HEK293 (cell line): Measurements from ENCODE around the gene CUL9.

Experiments used
- KLF9 ChIP-seq: fragments of 450-650 bp; formaldehyde crosslinking; IDR thresholded peaks from 2 replicates; pipeline ENCODE4 v1.5.1; 2016; ENCODE audit warnings: missing biosample characterization, missing genetic modification characterization, low read depth
- ZBTB20 ChIP-seq: fragments of 450-650 bp; formaldehyde crosslinking; IDR thresholded peaks from 2 replicates; pipeline ENCODE4 v1.5.1; 2016; ENCODE audit warnings: missing biosample characterization, missing genetic modification characterization
- ZNF10 ChIP-seq: fragments of 450-650 bp; formaldehyde crosslinking; IDR thresholded peaks from 2 replicates; pipeline ENCODE4 v1.5.1; 2017; ENCODE audit warnings: missing biosample characterization, missing genetic modification characterization
- ZNF114 ChIP-seq: fragments of 450-650 bp; formaldehyde crosslinking; IDR thresholded peaks from 2 replicates; pipeline ENCODE4 v1.5.0; 2017; ENCODE audit warnings: missing biosample characterization, missing genetic modification characterization
- ZNF140 ChIP-seq: fragments of 450-650 bp; formaldehyde crosslinking; IDR thresholded peaks from 2 replicates; pipeline ENCODE4 v1.5.1; 2016; ENCODE audit warnings: missing biosample characterization, missing genetic modification characterization
- ZNF16 ChIP-seq: fragments of 450-650 bp; formaldehyde crosslinking; IDR thresholded peaks from 2 replicates; pipeline ENCODE4 v1.5.1; 2016; ENCODE audit warnings: low read depth, missing biosample characterization, missing genetic modification characterization
- ZNF366 ChIP-seq: fragments of 450-650 bp; formaldehyde crosslinking; conservative IDR thresholded peaks from 2 replicates; pipeline ENCODE4 v1.5.1; 2016; ENCODE audit warnings: missing biosample characterization, missing genetic modification characterization
- ZNF426 ChIP-seq: fragments of 450-650 bp; formaldehyde crosslinking; IDR thresholded peaks from 2 replicates; pipeline ENCODE4 v1.5.1; 2017; ENCODE audit warnings: missing biosample characterization, missing genetic modification characterization, mild to moderate bottlenecking, inconsistent platforms, moderate library complexity
- ZNF501 ChIP-seq: fragments of 450-650 bp; formaldehyde crosslinking; IDR thresholded peaks from 2 replicates; pipeline ENCODE4 v1.5.1; 2016; ENCODE audit warnings: missing biosample characterization, missing genetic modification characterization
- ZNF548 ChIP-seq: fragments of 450-650 bp; formaldehyde crosslinking; IDR thresholded peaks from 2 replicates; pipeline ENCODE4 v1.5.1; 2016; ENCODE audit warnings: missing biosample characterization, missing genetic modification characterization
- ZNF610 ChIP-seq: fragments of 450-650 bp; formaldehyde crosslinking; IDR thresholded peaks from 2 replicates; pipeline ENCODE4 v1.5.1; 2016; ENCODE audit warnings: missing biosample characterization, missing genetic modification characterization, borderline replicate concordance
- ZNF660 ChIP-seq: fragments of 450-650 bp; IDR thresholded peaks from 2 replicates; pipeline ENCODE4 v1.5.1; 2018; ENCODE audit warnings: missing biosample characterization, mild to moderate bottlenecking, missing genetic modification characterization
- ZNF843 ChIP-seq: fragments of 450-650 bp; formaldehyde crosslinking; IDR thresholded peaks from 2 replicates; pipeline ENCODE4 v1.5.1; 2016; ENCODE audit warnings: missing biosample characterization, missing genetic modification characterization
- TF ChIP-seq, protein P1 (sequence below): sonication (generic); formaldehyde crosslinking; IDR thresholded peaks from 2 replicates; pipeline ENCODE4 v1.8.1; 2022; ENCODE audit warnings: mild to moderate bottlenecking, moderate library complexity, missing genetic modification reagents
- TF ChIP-seq, protein P2 (sequence below): fragments of 450-650 bp; formaldehyde crosslinking; IDR thresholded peaks from 2 replicates; pipeline ENCODE4 v1.5.1; 2016; ENCODE audit warnings: missing biosample characterization, missing genetic modification characterization
- TF ChIP-seq, protein P3 (sequence below): fragments of 450-650 bp; formaldehyde crosslinking; IDR thresholded peaks from 2 replicates; pipeline ENCODE4 v1.5.1; 2017; ENCODE audit warnings: missing biosample characterization, mild to moderate bottlenecking, missing genetic modification characterization, moderate library complexity
- TF ChIP-seq, protein P4 (sequence below): fragments of 450-650 bp; formaldehyde crosslinking; IDR thresholded peaks from 2 replicates; pipeline ENCODE4 v1.5.1; 2016; ENCODE audit warnings: missing biosample characterization, missing genetic modification characterization
- TF ChIP-seq, protein P5 (sequence below): fragments of 450-650 bp; formaldehyde crosslinking; optimal IDR thresholded peaks from 2 replicates; pipeline ENCODE3; 2016; ENCODE audit warnings: missing biosample characterization, mild to moderate bottlenecking, missing genetic modification characterization
- TF ChIP-seq, protein P6 (sequence below): fragments of 450-650 bp; IDR thresholded peaks from 2 replicates; pipeline ENCODE4 v1.5.1; 2018; ENCODE audit warnings: missing biosample characterization, missing genetic modification characterization

CUL9 gene

DNA sequence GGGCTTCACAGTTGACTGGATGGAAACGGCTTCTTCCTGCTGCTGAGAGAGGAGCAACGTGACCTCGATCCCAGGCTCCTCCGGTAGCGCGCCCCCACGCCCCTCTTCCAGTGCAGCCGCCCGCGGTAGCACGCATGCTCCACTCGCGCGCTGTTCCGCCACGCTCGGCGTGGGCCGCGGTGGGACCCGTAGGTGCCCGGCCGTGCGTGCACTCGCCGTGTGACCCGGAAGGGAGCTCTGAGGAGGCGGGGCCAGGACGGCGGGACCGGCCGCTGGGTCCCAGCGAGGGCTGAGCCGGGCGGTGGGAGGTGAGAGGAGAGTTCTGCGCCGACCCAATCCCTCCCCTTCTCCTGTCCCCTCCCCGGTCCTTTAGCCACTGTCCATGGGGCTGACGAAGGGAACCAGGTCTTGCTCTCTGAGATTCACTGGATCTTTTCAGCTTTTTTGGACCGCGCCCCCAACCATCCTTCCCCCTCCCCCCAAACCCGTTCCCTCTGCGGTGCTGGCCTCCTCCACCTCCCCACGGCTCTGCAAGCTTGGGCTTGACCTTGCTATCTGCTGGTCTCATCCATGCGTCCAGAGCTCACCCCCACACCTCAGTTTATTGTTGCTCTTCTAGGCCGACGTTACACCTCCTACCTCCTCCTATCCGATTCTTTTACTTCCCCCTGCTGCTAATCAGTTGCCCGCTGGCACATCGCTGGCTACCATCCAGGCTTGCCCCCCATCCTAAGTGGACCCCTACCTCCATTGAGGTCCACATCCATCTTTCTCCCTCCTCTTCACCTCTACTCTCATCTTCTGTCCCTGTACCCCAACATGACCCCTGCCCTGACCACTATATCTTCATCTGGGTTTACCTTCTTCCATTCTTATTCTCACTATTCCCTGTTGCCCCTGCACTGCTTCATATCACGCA is at the start of gene CUL9 (continued):
- TF ChIP-seq, protein P1, sequence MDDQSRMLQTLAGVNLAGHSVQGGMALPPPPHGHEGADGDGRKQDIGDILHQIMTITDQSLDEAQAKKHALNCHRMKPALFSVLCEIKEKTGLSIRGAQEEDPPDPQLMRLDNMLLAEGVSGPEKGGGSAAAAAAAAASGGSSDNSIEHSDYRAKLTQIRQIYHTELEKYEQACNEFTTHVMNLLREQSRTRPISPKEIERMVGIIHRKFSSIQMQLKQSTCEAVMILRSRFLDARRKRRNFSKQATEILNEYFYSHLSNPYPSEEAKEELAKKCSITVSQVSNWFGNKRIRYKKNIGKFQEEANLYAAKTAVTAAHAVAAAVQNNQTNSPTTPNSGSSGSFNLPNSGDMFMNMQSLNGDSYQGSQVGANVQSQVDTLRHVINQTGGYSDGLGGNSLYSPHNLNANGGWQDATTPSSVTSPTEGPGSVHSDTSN = peak; percentile 75; the same call in 1 of the 2 replicates
- TF ChIP-seq, protein P2, sequence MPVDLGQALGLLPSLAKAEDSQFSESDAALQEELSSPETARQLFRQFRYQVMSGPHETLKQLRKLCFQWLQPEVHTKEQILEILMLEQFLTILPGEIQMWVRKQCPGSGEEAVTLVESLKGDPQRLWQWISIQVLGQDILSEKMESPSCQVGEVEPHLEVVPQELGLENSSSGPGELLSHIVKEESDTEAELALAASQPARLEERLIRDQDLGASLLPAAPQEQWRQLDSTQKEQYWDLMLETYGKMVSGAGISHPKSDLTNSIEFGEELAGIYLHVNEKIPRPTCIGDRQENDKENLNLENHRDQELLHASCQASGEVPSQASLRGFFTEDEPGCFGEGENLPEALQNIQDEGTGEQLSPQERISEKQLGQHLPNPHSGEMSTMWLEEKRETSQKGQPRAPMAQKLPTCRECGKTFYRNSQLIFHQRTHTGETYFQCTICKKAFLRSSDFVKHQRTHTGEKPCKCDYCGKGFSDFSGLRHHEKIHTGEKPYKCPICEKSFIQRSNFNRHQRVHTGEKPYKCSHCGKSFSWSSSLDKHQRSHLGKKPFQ (tag by site-specific recombination) = no peak
- TF ChIP-seq ZBTB20 (tag by site-specific recombination) (peak; percentile 68; the same call in 1 of the 2 replicates), ZNF660 (tag by site-specific recombination) (no peak; the same call in 1 of the 2 replicates), ZNF548 (tag by site-specific recombination) (no peak), ZNF426 (tag by site-specific recombination) (no peak), ZNF501 (tag by site-specific recombination) (no peak), ZNF140 (tag by site-specific recombination) (no peak), ZNF10 (tag by site-specific recombination) (no peak; the same call in 1 of the 2 replicates), ZNF366 (peak; percentile 76), ZNF114 (tag by site-specific recombination) (no peak), ZNF16 (tag by site-specific recombination) (no peak), KLF9 (peak; percentile 72), ZNF843 (no peak), ZNF610 (tag by site-specific recombination) (0 out of 2 replicates have a peak, but pooled peaks have one; percentile 24)
- TF ChIP-seq, protein P3, sequence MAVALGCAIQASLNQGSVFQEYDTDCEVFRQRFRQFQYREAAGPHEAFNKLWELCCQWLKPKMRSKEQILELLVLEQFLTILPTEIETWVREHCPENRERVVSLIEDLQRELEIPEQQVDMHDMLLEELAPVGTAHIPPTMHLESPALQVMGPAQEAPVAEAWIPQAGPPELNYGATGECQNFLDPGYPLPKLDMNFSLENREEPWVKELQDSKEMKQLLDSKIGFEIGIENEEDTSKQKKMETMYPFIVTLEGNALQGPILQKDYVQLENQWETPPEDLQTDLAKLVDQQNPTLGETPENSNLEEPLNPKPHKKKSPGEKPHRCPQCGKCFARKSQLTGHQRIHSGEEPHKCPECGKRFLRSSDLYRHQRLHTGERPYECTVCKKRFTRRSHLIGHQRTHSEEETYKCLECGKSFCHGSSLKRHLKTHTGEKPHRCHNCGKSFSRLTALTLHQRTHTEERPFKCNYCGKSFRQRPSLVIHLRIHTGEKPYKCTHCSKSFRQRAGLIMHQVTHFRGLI (tag by site-specific recombination) = no peak
- TF ChIP-seq, protein P4, sequence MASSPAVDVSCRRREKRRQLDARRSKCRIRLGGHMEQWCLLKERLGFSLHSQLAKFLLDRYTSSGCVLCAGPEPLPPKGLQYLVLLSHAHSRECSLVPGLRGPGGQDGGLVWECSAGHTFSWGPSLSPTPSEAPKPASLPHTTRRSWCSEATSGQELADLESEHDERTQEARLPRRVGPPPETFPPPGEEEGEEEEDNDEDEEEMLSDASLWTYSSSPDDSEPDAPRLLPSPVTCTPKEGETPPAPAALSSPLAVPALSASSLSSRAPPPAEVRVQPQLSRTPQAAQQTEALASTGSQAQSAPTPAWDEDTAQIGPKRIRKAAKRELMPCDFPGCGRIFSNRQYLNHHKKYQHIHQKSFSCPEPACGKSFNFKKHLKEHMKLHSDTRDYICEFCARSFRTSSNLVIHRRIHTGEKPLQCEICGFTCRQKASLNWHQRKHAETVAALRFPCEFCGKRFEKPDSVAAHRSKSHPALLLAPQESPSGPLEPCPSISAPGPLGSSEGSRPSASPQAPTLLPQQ (tag by site-specific recombination) = peak; percentile 99
- TF ChIP-seq, protein P5, sequence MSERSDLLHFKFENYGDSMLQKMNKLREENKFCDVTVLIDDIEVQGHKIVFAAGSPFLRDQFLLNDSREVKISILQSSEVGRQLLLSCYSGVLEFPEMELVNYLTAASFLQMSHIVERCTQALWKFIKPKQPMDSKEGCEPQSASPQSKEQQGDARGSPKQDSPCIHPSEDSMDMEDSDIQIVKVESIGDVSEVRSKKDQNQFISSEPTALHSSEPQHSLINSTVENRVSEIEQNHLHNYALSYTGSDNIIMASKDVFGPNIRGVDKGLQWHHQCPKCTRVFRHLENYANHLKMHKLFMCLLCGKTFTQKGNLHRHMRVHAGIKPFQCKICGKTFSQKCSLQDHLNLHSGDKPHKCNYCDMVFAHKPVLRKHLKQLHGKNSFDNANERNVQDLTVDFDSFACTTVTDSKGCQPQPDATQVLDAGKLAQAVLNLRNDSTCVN (tag by site-specific recombination) = peak; percentile 98
- TF ChIP-seq, protein P6, sequence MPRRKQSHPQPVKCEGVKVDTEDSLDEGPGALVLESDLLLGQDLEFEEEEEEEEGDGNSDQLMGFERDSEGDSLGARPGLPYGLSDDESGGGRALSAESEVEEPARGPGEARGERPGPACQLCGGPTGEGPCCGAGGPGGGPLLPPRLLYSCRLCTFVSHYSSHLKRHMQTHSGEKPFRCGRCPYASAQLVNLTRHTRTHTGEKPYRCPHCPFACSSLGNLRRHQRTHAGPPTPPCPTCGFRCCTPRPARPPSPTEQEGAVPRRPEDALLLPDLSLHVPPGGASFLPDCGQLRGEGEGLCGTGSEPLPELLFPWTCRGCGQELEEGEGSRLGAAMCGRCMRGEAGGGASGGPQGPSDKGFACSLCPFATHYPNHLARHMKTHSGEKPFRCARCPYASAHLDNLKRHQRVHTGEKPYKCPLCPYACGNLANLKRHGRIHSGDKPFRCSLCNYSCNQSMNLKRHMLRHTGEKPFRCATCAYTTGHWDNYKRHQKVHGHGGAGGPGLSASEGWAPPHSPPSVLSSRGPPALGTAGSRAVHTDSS (tag by site-specific recombination) = no peak
- TF ChIP-seq, all 188 proteins: peak for 46
